AG09309 (cell line): ENCODE data around the gene OR5H1.

Experiments used
- DNase-seq: peaks from one replicate; pipeline ENCODE4 v3.0.0-alpha.2; 2010; ENCODE audit warnings: low read depth
- H3K4me3 ChIP-seq: 2 replicates; pipeline ENCODE4 v1.5.1; 2011; ENCODE audit warnings: mild to moderate bottlenecking, low read depth, low read length, moderate library complexity; ENCODE audit not compliant: control insufficient read depth
- CTCF ChIP-seq: IDR thresholded peaks from 2 replicates; pipeline ENCODE4 v1.5.1; 2011; ENCODE audit warnings: mild to moderate bottlenecking, low read depth, low read length, inconsistent platforms; ENCODE audit not compliant: insufficient read depth, control insufficient read depth; ENCODE audit errors: missing control alignments

OR5H1 gene

GRCh38 chr3:98130421-98130820 is at the start of gene OR5H1:
Gene OR5H1, plus strand, starts transcription at chr3:98130721. Its CDS starts 1,977 bp downstream, at chr3:98132698.
- TF ChIP-seq CTCF = no peak
- no peak for DNase-seq
- no peak within 1 kb of the TSS for H3K4me3 ChIP-seq

GRCh38 chr3:98086873-98087272 is 43.6 kb upstream of the OR5H1 start, which contains the start of gene OR5AC2:
Gene OR5AC2, plus strand, starts transcription at chr3:98087173. Its CDS starts 0 bp downstream, at chr3:98087173.
- no peak for TF ChIP-seq CTCF
- DNase-seq = no peak
- no peak within 1 kb of the TSS for H3K4me3 ChIP-seq

- TF ChIP-seq CTCF = no peak
- H3K4me3 ChIP-seq = no peak overlapping the region
- no peak for DNase-seq
These were observed 34.6 kb upstream of the OR5H1 start for GRCh38 chr3:98095882-98096281.

- TF ChIP-seq CTCF = no peak
- no peak for DNase-seq
- no peak overlapping the region for H3K4me3 ChIP-seq
These were observed 30.7 kb upstream of the OR5H1 start for GRCh38 chr3:98099848-98100247.

- no peak for TF ChIP-seq CTCF
- DNase-seq = no peak
- no peak overlapping the region for H3K4me3 ChIP-seq
These were observed 22.4 kb upstream of the OR5H1 start for GRCh38 chr3:98108162-98108561.

- DNase-seq = no peak
- no peak for TF ChIP-seq CTCF
- H3K4me3 ChIP-seq = no peak overlapping the region
These were observed 20.5 kb upstream of the OR5H1 start for GRCh38 chr3:98109807-98110549.
